GM21528 (cell line): Measurements from ENCODE around the gene CENPC.
"Not testable (repeated sequence)": the region's sequence is repeated elsewhere in the genome, so short reads cannot be mapped to it uniquely, and the experiment has no call there.

Source experiments
- ATAC-seq: cut with Tn5 transposase; IDR thresholded peaks from one replicate; pipeline ENCODE4 v1.9.1; 2021; ENCODE audit warnings: mild to moderate bottlenecking, moderate library complexity; ENCODE audit not compliant: unreplicated experiment, low FRiP score

CENPC gene

DNA sequence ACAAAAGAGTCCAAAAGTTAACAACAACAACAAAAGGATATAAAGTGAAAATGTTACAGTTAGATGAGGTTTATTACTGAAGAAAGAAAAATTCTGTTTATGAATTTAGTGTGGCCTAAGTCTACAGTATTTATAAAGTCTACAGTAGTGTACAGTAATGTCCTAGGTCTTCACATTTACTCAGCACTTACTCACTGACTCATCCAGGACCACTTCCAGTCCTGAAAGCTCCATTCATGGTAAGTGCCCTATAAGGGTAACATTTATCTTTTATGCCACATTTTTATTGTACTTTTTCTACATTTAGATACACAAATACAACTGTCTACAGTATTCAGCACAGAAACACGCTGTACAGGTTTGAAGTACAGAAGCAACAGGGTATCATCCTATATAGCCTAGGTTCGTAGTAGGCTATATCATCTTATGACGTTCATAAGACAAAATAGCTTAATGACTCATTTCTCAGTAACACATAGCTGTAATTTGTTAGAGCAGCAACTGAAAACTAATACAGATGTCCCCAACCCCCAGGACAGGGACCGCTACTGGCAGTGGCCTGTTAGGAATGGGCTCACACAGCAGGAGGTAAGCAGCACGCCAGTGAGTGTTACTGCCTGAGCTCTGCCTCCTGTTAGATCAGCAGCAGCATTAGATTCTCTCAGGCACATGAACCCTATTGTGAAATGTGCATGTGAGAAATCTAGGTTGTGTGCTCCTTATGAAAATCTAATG, 61.3 kb downstream of the CENPC start:
- ATAC-seq = no peak

DNA sequence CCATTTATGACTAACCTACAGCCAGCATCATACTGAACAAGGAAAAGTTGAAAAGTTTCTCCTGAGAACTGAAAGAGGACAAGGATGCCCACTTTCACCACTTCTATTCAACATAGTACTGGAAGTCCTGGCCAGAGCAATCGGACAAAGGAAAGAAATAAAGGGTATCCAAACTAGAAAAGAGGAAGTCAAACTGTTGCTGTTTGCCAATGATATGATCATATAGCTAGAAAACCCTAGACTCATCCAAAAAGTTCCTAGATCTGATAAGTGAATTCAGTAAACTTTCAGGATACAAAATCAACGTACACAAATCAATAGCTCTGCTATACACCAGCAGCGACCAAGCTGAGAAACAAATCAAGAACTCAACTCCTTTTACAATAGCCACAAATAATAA, 64.5 kb downstream of the CENPC start:
- ATAC-seq = no peak

- no peak for ATAC-seq
Measured at GRCh38 chr4:67475155-67475554, 70.1 kb downstream of the CENPC start.

DNA sequence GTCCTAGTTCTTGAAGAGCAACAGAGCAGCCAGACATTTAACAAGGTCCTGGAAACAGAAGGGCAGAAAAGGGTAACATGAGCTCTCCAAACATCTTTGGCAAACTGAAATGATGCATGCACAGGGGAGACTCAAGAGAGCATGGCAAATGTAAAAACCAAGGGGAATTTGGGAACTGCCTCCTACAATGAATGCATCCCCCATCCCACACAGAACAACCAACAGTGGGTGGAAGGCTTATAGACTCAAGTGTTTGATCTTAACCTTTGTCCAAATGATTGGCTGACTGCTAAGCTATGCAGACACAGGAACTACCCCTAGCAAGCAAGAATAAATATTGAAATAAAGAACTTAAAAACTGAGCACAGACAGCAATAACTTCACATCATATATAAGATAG, 74.4 kb downstream of the CENPC start:
- no peak for ATAC-seq

- ATAC-seq = no peak
Measured at GRCh38 chr4:67468830-67469229, 76.5 kb downstream of the CENPC start.

DNA sequence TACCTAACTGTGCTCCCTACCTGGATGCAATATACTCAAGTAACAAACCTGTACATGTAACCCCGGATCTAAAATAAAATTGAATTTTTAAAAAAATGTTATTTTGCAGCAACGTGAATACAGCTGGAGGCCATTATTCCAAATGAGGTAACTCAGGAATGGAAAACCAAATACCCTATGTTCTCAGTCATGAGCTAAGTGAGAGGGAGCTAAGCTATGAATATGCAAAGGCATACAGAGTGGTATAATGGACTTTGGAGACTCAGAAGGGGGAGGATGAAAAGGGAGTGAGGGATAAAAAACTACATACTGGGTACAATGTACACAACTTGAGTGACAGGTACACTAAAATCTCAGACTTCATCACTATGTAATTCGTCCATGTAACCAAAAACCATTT, 78.6 kb downstream of the CENPC start:
- no peak for ATAC-seq

DNA sequence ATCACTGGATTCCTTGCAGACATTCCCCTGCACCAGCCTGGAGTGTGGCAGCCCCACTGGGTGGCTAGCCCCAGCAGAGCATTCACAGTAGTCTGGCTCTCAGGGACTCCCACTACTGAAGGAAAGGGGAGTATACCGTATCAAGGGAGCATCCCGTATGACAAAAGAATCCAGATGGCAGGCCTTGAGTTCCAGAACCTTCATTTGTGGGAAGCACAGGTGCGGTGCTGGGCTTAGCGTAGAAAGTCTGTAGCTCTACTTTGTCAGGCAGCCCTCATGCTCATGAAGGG, 79.6 kb downstream of the CENPC start:
- no peak for ATAC-seq

- no peak for ATAC-seq
Measured at GRCh38 chr4:67465032-67465762, 80.1 kb downstream of the CENPC start.

- ATAC-seq = no peak
Measured at GRCh38 chr4:67460574-67460973, 84.7 kb downstream of the CENPC start.

- no peak for ATAC-seq
Measured at GRCh38 chr4:67459164-67459563, 86.1 kb downstream of the CENPC start.

- no peak for ATAC-seq
Measured at GRCh38 chr4:67456577-67457196, 88.6 kb downstream of the CENPC start.

GRCh38 chr4:67452846-67453205, 92.5 kb downstream of the CENPC start:
- not testable (repeated sequence) for ATAC-seq

DNA sequence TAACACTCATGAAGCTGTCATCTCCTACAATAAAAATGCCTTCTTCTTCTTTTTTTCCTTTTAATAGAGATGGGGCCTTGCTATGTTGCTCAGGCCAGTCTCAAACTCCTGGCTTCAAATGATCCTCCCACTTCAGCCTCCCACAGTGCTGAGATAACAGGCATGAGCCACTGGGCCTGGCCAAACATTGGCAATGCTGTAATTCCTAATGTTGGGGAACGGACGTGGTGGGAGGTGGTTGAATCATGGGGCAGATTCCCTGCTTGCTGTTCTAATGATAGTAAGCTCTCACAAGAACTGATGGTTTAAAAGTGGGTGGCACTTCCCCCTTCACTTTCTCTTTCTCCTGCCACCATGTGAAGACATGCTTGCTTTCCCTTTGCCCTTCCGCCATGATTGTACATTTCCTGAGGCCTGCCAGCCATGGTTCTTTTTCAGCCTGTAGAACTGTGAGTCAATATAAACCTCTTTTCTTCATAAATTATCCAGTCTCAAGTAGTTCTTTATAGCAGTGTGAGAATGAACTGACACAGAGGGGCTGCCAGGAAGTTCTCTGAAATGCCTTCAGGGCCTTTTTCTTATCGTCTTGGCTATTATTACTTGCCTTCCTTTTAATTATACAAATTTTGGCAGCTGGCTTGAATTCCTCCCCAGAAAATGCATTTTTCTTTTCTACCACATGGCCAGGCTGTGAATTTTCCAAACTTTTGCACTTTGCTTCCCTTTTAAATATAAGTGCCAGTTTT, 93.0 kb downstream of the CENPC start:
- ATAC-seq = no peak

DNA sequence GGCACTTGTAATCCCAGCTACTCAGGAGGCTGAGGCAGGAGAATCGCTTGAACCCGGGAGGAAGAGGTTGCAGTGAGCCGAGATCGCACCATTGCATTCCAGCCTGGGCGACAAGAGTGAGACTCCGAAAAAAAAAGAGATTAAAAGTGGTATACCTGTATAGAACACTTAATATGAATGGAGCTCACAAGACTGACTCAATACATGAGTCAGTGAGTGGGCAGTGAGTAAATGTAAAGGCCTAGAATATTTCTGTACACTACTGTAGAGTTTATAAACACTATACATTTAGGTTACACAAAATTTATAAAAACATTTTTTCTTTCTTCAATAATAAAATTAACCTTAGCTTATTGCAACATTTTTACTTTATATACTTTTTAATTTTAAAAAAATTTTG, 93.8 kb downstream of the CENPC start:
- no peak for ATAC-seq

- ATAC-seq = no peak
Measured at GRCh38 chr4:67448621-67449020, 96.7 kb downstream of the CENPC start.

GRCh38 chr4:67447873-67448272, 97.4 kb downstream of the CENPC start:
- ATAC-seq = no peak

- no peak for ATAC-seq
Measured at GRCh38 chr4:67446811-67447210, 98.5 kb downstream of the CENPC start.

- ATAC-seq = not testable (repeated sequence)
Measured at GRCh38 chr4:67445881-67446280, 99.4 kb downstream of the CENPC start.

- ATAC-seq = no peak
Measured at GRCh38 chr4:67438975-67439374, 106.3 kb downstream of the CENPC start.

DNA sequence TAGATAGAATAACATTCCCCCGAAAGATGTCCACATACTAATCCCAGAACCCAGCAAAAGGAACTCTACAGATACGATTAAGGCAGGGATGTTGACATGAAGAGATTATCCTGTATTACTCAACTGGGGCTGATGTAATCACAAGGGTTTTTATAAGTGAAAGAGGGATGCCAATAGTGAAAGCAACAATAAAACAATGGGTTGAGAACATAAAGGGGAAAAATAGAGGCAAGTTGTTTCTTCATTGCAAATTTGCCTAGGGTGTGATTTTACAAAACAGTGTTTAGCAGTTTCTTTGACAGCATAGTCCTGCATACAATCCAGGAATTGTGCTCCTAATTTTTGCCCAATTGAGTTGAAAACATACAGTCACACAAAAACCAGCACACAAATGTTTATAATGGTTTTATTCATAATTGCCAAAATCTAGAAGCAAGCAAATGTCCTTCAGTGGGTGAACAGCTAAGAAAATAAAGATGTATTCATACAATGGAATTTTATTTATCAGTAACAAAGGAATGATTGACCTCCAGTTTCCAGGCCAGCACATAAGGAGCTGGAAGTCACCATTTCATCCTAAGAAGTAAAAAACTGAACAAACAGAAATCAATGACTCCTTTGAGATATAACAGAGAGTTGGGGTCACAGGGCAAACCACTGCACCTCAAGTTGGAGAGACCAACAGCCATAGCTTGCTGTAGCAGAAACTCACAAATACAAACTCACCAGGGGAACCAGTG, 107.2 kb downstream of the CENPC start:
- no peak for ATAC-seq

- ATAC-seq = peak; percentile 85
Measured at GRCh38 chr4:67436742-67437141, 108.6 kb downstream of the CENPC start.
